H1 (cell line): Measurements from ENCODE around the gene WSCD1. TPM values are rescaled to one million over a fixed set of nuclear protein-coding genes. Genes with fewer than 3 reads are reported as not detected.

ENCODE experiments used
- CTCF ChIA-PET: fragments of 300-600 bp; sonication (Branson Sonifier 250); formaldehyde crosslinking; loops from one replicate; lab custom pipeline; 2021; ENCODE audit not compliant: partially characterized antibody; lab: Charles Lee
- POLR2A ChIA-PET: fragments of 300-600 bp; sonication (Branson Sonifier 250); formaldehyde crosslinking; loops from one replicate; lab custom pipeline; 2021; ENCODE audit warnings: inconsistent platforms; ENCODE audit not compliant: partially characterized antibody; lab: Charles Lee
- DNase-seq, 2 experiments: peaks; one replicate each; pipeline versions ENCODE4 v3.0.0 to v3.0.0-alpha.2; 2010 to 2022; ENCODE audit warnings: low spot score in 2 of 2, low read depth in 1 of 2, mixed read lengths in 1 of 2
- FAIRE-seq: peaks from 2 replicates; lab custom pipeline; 2011; peaks lifted over from hg19 to GRCh38; lab: Jason Lieb, UNC
- H2AFZ ChIP-seq: 2 replicates; pipeline ENCODE4 v1.8.1; 2012; ENCODE audit warnings: low read length, inconsistent platforms
- H2AK5ac ChIP-seq: 2 replicates; pipeline ENCODE4 v1.6.1; 2013; ENCODE audit warnings: low read depth, low read length
- H2BK120ac ChIP-seq: replicated peaks from 2 replicates; pipeline ENCODE3; 2013; ENCODE audit warnings: low read depth, low read length, inconsistent platforms
- H2BK12ac ChIP-seq: 2 replicates; pipeline ENCODE4 v1.6.1; 2013; ENCODE audit warnings: low read depth, low read length
- H2BK15ac ChIP-seq: 2 replicates; pipeline ENCODE4 v1.6.1; 2013; ENCODE audit warnings: low read length
- H2BK20ac ChIP-seq: 2 replicates; pipeline ENCODE4 v1.6.1; 2013; ENCODE audit warnings: low read length
- H2BK5ac ChIP-seq: 2 replicates; pipeline ENCODE4 v1.6.1; 2013; ENCODE audit warnings: low read depth, low read length
- H3K14ac ChIP-seq: 2 replicates; pipeline ENCODE4 v1.6.1; 2013; ENCODE audit warnings: inconsistent platforms; ENCODE audit not compliant: insufficient read length
- H3K18ac ChIP-seq: 2 replicates; pipeline ENCODE4 v1.6.1; 2013; ENCODE audit warnings: low read length; ENCODE audit errors: extremely low read depth
- H3K23ac ChIP-seq: 2 replicates; pipeline ENCODE4 v1.6.1; 2013; ENCODE audit warnings: inconsistent platforms; ENCODE audit not compliant: insufficient read length
- H3K23me2 ChIP-seq: 2 replicates; pipeline ENCODE4 v1.6.1; 2013; ENCODE audit warnings: low read depth, low read length
- H3K27ac ChIP-seq: 2 replicates; pipeline ENCODE4 v1.6.1; 2011; ENCODE audit warnings: low read depth, low read length, inconsistent platforms
- H3K27me3 ChIP-seq, 4 experiments: replicated peaks in 1 of 4; 1 replicate in 1 of 4; 2 replicates in 3 of 4; pipeline versions ENCODE4 v1.6.1 to v1.8.1; 2011 to 2013; ENCODE audit warnings: low read length in 3 of 4, mild to moderate bottlenecking in 3 of 4, inconsistent platforms in 2 of 4, mixed read lengths in 2 of 4, moderate library complexity in 1 of 4; ENCODE audit not compliant: control insufficient read depth in 3 of 4, insufficient read depth in 3 of 4; ENCODE audit errors: extremely low read depth in 1 of 4
- H3K36me3 ChIP-seq, 4 experiments: 2 replicates each; pipeline versions ENCODE4 v1.6.1 to v1.8.1; 2011 to 2013; ENCODE audit warnings: mild to moderate bottlenecking in 4 of 4, low read length in 3 of 4, moderate library complexity in 2 of 4, control low read depth in 1 of 4, inconsistent platforms in 1 of 4; ENCODE audit not compliant: insufficient read depth in 4 of 4, control insufficient read depth in 2 of 4
- H3K4ac ChIP-seq: replicated peaks from 2 replicates; pipeline ENCODE3; 2013; ENCODE audit warnings: low read length, low read depth, mixed read lengths, inconsistent platforms; ENCODE audit not compliant: insufficient read length
- H3K4me1 ChIP-seq, 4 experiments: replicated peaks in 1 of 4; 1 replicate in 1 of 4; 2 replicates in 3 of 4; pipeline versions ENCODE4 v1.6.1 to v1.8.1; 2011 to 2013; ENCODE audit warnings: low read length in 3 of 4, inconsistent platforms in 2 of 4, mixed read lengths in 1 of 4; ENCODE audit not compliant: insufficient read depth in 4 of 4, control insufficient read depth in 3 of 4
- H3K4me2 ChIP-seq, 2 experiments: 2 replicates each; pipeline versions ENCODE4 v1.6.1 to v1.8.1; 2011 to 2013; ENCODE audit warnings: low read depth in 2 of 2, low read length in 2 of 2, control low read depth in 1 of 2, inconsistent platforms in 1 of 2, mild to moderate bottlenecking in 1 of 2; ENCODE audit not compliant: insufficient read depth in 1 of 2
- H3K4me3 ChIP-seq, 4 experiments: fragments of 200-600, 300-600 bp in 1 of 4; sonication (generic), shearing (Covaris generic), sonication (Bioruptor Twin) in 1 of 4; 2 replicates each; pipeline versions ENCODE4 v1.5.1 to v1.8.1; 2011 to 2016; ENCODE audit warnings: low read length in 4 of 4, low read depth in 3 of 4, control low read depth in 2 of 4, inconsistent platforms in 2 of 4, mild to moderate bottlenecking in 2 of 4, mixed read lengths in 1 of 4, moderate library complexity in 1 of 4; ENCODE audit not compliant: insufficient read depth in 2 of 4; ENCODE audit errors: extremely low read depth in 1 of 4
- H3K56ac ChIP-seq: replicated peaks from 2 replicates; pipeline ENCODE3; 2013; ENCODE audit warnings: low read depth, mild to moderate bottlenecking, mixed read lengths, low read length, inconsistent platforms; ENCODE audit not compliant: insufficient read length
- H3K79me1 ChIP-seq: 2 replicates; pipeline ENCODE4 v1.6.1; 2013; ENCODE audit warnings: low read depth, low read length, control low read depth
- H3K79me2 ChIP-seq, 2 experiments: 2 replicates each; pipeline versions ENCODE4 v1.6.1 to v1.8.1; 2012 to 2013; ENCODE audit warnings: low read length in 2 of 2, mild to moderate bottlenecking in 2 of 2, inconsistent platforms in 1 of 2; ENCODE audit not compliant: insufficient read depth in 2 of 2, control insufficient read depth in 1 of 2
- H3K9ac ChIP-seq, 4 experiments: replicated peaks in 1 of 4; 1 replicate in 1 of 4; 2 replicates in 3 of 4; pipeline versions ENCODE4 v1.6.1 to v1.8.1; 2011 to 2013; ENCODE audit warnings: low read depth in 3 of 4, low read length in 3 of 4, control low read depth in 2 of 4, mild to moderate bottlenecking in 2 of 4, moderate library complexity in 2 of 4, inconsistent platforms in 1 of 4; ENCODE audit errors: extremely low read depth in 1 of 4
- H3K9me3 ChIP-seq, 2 experiments: 2 replicates each; pipeline versions ENCODE4 v1.6.1 to v1.8.1; 2012 to 2013; ENCODE audit warnings: mild to moderate bottlenecking in 2 of 2, moderate library complexity in 2 of 2, control low read depth in 1 of 2, inconsistent platforms in 1 of 2, low read depth in 1 of 2, low read length in 1 of 2, mixed read lengths in 1 of 2; ENCODE audit not compliant: insufficient read depth in 2 of 2
- H4K20me1 ChIP-seq, 2 experiments: replicated peaks in 1 of 2; 2 replicates each; pipeline versions ENCODE3 to v1.8.1; 2011 to 2013; ENCODE audit warnings: inconsistent platforms in 2 of 2, low read length in 2 of 2, mild to moderate bottlenecking in 1 of 2; ENCODE audit not compliant: insufficient read depth in 2 of 2, control insufficient read depth in 1 of 2
- H4K5ac ChIP-seq: 2 replicates; pipeline ENCODE4 v1.6.1; 2013; ENCODE audit warnings: low read length, low read depth, mixed read lengths, inconsistent platforms; ENCODE audit not compliant: insufficient read length
- H4K8ac ChIP-seq: 2 replicates; pipeline ENCODE4 v1.8.0; 2013; ENCODE audit warnings: mild to moderate bottlenecking, moderate library complexity, low read length, inconsistent platforms; ENCODE audit not compliant: insufficient read depth; ENCODE audit errors: extremely low read depth
- H4K91ac ChIP-seq: replicated peaks from 2 replicates; pipeline ENCODE3; 2013; ENCODE audit warnings: low read length, mixed read lengths, inconsistent platforms; ENCODE audit not compliant: insufficient read length
- JUND ChIP-seq: IDR thresholded peaks from 2 replicates; pipeline ENCODE4 v1.6.1; 2011; ENCODE audit warnings: mild to moderate bottlenecking, improper control_type of control experiment, low read length
- KDM4A ChIP-seq: IDR thresholded peaks from one replicate; pipeline ENCODE4 v1.7.1; 2012; ENCODE audit warnings: low read depth, mild to moderate bottlenecking, moderate library complexity, low read length, inconsistent platforms; ENCODE audit not compliant: severe bottlenecking
- PHF8 ChIP-seq: fragments of 200-600 bp; sonication (generic); conservative IDR thresholded peaks from 2 replicates; pipeline ENCODE4 v1.7.1; 2012; ENCODE audit warnings: low read depth, mild to moderate bottlenecking, inconsistent platforms, low read length, moderate library complexity
- SAP30 ChIP-seq: fragments of 300-600 bp; sonication (generic); IDR thresholded peaks from 2 replicates; pipeline ENCODE4 v1.7.1; 2012; ENCODE audit warnings: low read length, moderate library complexity, mild to moderate bottlenecking, inconsistent platforms; ENCODE audit not compliant: insufficient read depth, insufficient replicate concordance
- SIN3A ChIP-seq, 2 experiments: IDR thresholded peaks in 1 of 2; conservative IDR thresholded peaks in 1 of 2; 2 replicates each; pipeline ENCODE4 v1.6.1; 2011 to 2012; ENCODE audit warnings: low read length in 2 of 2, improper control_type of control experiment in 1 of 2, low read depth in 1 of 2, mild to moderate bottlenecking in 1 of 2
- SP1 ChIP-seq: IDR thresholded peaks from 2 replicates; pipeline ENCODE4 v1.6.1; 2011; ENCODE audit warnings: low read depth, low read length
- TAF7 ChIP-seq: optimal IDR thresholded peaks from 2 replicates; pipeline ENCODE3; 2011; ENCODE audit warnings: low read depth, mild to moderate bottlenecking, inconsistent platforms, low read length, moderate library complexity, borderline replicate concordance
- TBP ChIP-seq: IDR thresholded peaks from 2 replicates; pipeline ENCODE4 v1.6.1; 2011; ENCODE audit warnings: low read depth, low read length, improper control_type of control experiment
- YY1 ChIP-seq: IDR thresholded peaks from 2 replicates; pipeline ENCODE4 v1.6.1; 2011; ENCODE audit warnings: low read depth, mild to moderate bottlenecking, low read length
- WGBS, 2 experiments: shearing (Covaris generic) in 1 of 2; methylation state at CpG; one replicate each; pipeline versions ENCODE4 v1.1.6 to v1.1.7; 2013 to 2015; ENCODE audit warnings: low lambda C conversion rate in 2 of 2, mixed read lengths in 2 of 2, inconsistent platforms in 1 of 2, low coverage in 1 of 2, missing lambda C conversion rate in 1 of 2; ENCODE audit not compliant: insufficient replicate concordance in 2 of 2, insufficient coverage in 1 of 2, insufficient read length in 1 of 2; ENCODE audit errors: extremely low coverage in 1 of 2, missing lambda C conversion rate in 1 of 2; 5-methylcytosine and 5-hydroxymethylcytosine counted together
- polyA plus RNA-seq, 7 experiments: library from polyadenylated mRNA; depleted of rRNA in 3 of 7; stranded (reverse) in 5 of 7; unstranded in 2 of 7; fragments of >200 nt in 5 of 7; fragments of 200-250 nt in 2 of 7; gene quantifications; 1 replicate in 5 of 7; 2 replicates in 1 of 7; 4 replicates in 1 of 7; pipeline versions ENCODE4 v1.2.1 to v1.2.3, GENCODE V29; 2011 to 2013; ENCODE audit warnings: missing spikeins in 2 of 7, mixed read lengths in 2 of 7
- total RNA-seq: library from RNA; stranded (reverse); fragmentation: NEBNext Ultra II Directional; extraction: Animal tissue kit (Norgen Biotek cat#: 25700); gene quantifications from 2 replicates; pipeline ENCODE4 v1.2.1, GENCODE V29; 2021

The WSCD1 gene
- total and polyA plus RNA-seq, 2 of the 8 experiments (the other 6 are each of a cell fraction or from before 2014, with no cell fraction given), result 21.9 to 39.0 TPM

DNA sequence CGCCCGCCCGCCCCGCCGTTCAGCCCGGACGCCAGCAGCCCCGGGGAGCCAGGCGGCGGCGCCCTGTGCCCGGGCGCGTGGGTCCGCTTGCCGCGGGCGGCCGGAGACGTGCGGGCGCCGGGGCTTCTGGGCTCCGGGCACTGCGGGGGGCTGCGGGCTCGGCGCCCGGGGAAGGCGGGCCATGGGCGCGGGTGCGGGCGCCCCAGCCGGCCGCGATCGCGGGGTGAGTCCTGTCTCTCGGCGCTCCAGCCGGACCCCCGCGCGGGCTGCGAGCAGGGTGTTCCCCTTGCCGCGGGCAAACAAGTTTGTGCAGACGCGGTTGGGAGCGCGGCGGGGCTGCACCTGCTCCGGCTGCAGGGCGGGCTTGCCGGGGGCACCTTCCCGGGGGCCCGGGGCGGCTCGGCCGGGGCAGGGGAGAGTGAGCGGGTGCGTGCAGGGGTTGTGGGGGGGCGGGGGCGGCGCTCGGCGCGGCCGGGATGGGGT, 292 bp downstream of the WSCD1 start:
- Histone ChIP-seq H3K4me3 (peak overlapping the region; percentile 52 to 83 (median 78)), H3K4me1 (peaks cover 3 to 20% (median 11%) of the 10 kb centered on the region in 4 experiments; a peak in 6 of 7 replicates), H2BK20ac (no peak overlapping the region), H2BK120ac (no peak overlapping the region), H3K27ac (no peak overlapping the region), H3K23ac (no peak overlapping the region), H3K79me2 (peaks cover 0 to 35% of the 10 kb centered on the region in 2 experiments; a peak in 2 of 4 replicates), H3K56ac (no peak overlapping the region), H3K4me2 (peak overlapping the region; percentile 91 to 93), H2BK5ac (no peak overlapping the region), H3K4ac (no peak overlapping the region), H3K36me3 (no peaks in the 10 kb centered on the region; a peak in 1 of 8 replicates), H3K9ac (no peak overlapping the region), H2BK12ac (no peak overlapping the region), H2BK15ac (no peak overlapping the region), H4K8ac (no peak overlapping the region; the same call in 1 of the 2 replicates), H4K91ac (no peak overlapping the region), H2AFZ (no peak overlapping the region), H3K9me3 (no peaks in the 10 kb centered on the region), H3K79me1 (peaks cover 7% of the 10 kb centered on the region; the same call in 1 of the 2 replicates), H3K18ac (no peak overlapping the region), H4K5ac (no peak overlapping the region), H3K27me3 (peaks cover 0 to 22% (median 16%) of the 10 kb centered on the region in 4 experiments; a peak in 6 of 7 replicates), H3K23me2 (peaks cover 9% of the 10 kb centered on the region), H3K14ac (no peak overlapping the region), H4K20me1 (peaks cover 0 to 8% of the 10 kb centered on the region in 2 experiments), H2AK5ac (no peak overlapping the region)
- no peak for FAIRE-seq
- 0% methylated on average over 7 of the region's 70 CpGs; no CpG with 5 or more reads in 1 of the 2 experiments for WGBS, 2 experiments
- POLR2A ChIA-PET, result interaction anchor here (1.0 kb wide), 1 partner anchor 12 kb away, joined by 3 read pairs; no protein-coding TSS in a partner anchor
- peak in 1 of 2 experiments; percentile 54 for DNase-seq
- no peak for TF ChIP-seq YY1
- TF ChIP-seq KDM4A, result peak; percentile 83
- TF ChIP-seq TAF7, result peak; percentile 12
- no peak for TF ChIP-seq JUND
- no peak for TF ChIP-seq SIN3A (conservative IDR thresholded peaks at IDR 0.05 in 1 of 2, IDR thresholded peaks at IDR 0.05 in 1 of 2; ENCODE audit: low read depth in 1 of 2, low read length in 2 of 2)
- TF ChIP-seq TBP, result no peak
- TF ChIP-seq PHF8, result no peak
- no peak for TF ChIP-seq SP1
- no peak for TF ChIP-seq SAP30
- CTCF ChIA-PET, result interaction anchor here (1.0 to 2.8 kb wide), 5 partner anchors 12 to 365 kb away, joined by 3 to 15 read pairs (median 4); no protein-coding TSS in a partner anchor
